ENCODE measurements around the gene MYO15B. TPM values are rescaled to one million over a fixed set of nuclear protein-coding genes. Genes with fewer than 3 reads are reported as not detected.
A peak's percentile ranks its signal among the peaks of the same experiment; 100 is the strongest.

The MYO15B gene
- total RNA-seq, 1 experiment from 2014 or later: 0.02 TPM

GRCh38 chr17:75602644-75603043 lies 15.0 kb downstream of the MYO15B start:
- DNase-seq (ENCODE audit: low spot score): no peak

DNA sequence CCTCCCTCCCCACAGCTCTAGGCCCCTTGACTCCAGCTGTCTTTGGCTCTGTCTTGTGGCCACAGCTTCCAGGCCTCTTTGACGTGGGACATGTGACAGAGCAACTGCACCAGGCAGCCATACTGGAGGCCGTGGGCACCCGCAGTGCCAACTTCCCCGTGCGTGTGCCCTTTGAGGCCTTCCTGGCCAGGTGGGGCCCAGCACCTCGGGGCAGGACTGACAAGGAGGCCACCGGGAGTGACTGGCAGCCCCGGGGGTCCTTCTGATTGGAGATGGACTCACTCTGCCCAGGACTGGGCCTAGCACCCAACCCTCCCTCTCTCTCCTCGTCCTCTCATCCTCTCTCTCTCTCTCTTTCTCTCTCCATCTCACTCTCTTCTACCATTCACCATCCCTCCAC lies 15.5 kb downstream of the MYO15B start:
- no peak for DNase-seq (ENCODE audit: low spot score)

GRCh38 chr17:75604034-75604695 lies 16.6 kb downstream of the MYO15B start:
- no peak for DNase-seq (ENCODE audit: low spot score)

- no peak for DNase-seq (ENCODE audit: low spot score)
Observed at GRCh38 chr17:75605790-75606189, 18.2 kb downstream of the MYO15B start.

DNA sequence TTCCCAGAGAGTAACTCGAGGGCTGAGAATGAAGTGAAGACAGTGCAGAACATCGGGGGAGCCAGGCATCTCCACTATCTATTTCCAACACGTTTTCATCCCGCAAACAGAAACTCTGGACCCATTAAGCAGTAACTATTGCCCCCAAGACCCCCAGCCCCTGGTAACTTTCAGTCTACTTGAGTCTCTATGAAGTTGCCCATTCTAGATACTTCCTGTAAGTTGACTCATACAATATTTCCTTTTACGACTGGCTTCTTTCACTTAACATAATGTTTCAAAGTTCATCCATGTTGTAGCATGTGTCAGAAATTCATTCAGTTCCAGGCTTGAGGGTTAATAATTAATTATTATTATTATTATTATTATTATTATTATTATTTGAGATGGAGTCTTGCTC lies 19.5 kb downstream of the MYO15B start:
- DNase-seq (ENCODE audit: low spot score): no peak

DNA sequence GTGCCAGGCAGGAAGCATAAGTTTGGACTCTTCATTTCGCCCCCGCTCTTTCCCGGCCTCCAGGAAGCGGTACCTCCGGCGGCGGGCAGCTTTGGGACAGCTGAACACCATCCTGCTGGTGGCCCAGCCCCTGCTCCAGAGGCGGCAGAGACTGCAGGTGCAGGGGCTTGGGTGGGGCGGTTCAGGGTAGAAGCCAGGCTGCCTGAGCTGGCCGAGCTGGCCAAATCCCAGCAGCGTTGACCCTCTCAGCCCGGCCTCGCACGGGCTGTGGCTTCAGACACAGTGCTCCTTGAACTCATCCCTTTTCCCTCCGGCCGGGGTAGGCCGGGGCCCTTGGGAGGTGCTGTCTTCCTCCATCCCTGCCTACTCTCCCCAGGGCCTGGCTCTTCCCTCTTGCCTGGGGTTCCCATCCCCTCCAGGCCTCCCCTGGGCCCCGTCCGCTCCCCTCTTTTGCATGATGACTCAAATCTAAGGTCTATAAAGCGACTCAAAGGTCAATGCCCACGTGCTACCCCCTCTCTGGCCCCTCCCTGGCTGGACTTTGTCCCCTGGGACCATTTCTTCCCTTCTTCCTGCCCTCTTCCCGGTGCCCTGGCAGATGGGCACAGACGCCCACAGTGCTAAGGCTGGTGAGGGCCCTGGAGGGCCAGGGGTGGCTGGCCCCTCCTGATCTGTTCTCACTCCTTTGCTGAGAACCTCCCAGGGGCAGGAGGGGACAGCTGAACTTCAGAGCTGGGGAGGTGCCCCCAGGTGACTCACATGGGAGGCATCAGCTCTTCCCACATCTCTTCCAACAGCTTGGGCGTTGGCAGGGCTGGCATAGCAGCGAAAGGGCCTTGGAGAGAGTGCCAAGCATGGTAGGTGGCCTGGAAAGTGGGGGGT lies 22.7 kb downstream of the MYO15B start:
- DNase-seq (ENCODE audit: low spot score): no peak

- DNase-seq (ENCODE audit: low spot score): no peak
Observed at GRCh38 chr17:75611851-75612429, 24.3 kb downstream of the MYO15B start.

GRCh38 chr17:75612906-75613626 lies 25.5 kb downstream of the MYO15B start:
- no peak for DNase-seq (ENCODE audit: low spot score)

DNA sequence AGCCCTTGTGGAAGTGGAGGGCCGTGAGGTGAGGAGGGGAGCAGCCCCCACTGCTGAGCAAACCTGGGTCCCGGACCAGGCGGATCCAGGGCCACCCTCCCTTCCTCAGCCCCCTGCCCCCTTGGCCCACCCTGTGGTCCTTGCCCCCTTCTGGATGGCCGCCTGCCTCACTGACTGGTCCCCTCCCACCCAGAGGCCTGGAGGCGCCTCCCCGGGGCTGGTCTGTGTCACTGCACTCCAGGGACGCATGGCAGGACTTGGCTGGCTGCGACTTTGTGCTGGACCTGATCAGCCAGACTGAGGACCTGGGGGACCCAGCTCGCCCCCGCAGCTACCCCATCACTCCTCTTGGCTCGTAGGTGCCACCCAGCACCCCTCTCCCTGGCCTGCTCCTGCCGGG lies 26.4 kb downstream of the MYO15B start:
- no peak for DNase-seq (ENCODE audit: low spot score)

DNA sequence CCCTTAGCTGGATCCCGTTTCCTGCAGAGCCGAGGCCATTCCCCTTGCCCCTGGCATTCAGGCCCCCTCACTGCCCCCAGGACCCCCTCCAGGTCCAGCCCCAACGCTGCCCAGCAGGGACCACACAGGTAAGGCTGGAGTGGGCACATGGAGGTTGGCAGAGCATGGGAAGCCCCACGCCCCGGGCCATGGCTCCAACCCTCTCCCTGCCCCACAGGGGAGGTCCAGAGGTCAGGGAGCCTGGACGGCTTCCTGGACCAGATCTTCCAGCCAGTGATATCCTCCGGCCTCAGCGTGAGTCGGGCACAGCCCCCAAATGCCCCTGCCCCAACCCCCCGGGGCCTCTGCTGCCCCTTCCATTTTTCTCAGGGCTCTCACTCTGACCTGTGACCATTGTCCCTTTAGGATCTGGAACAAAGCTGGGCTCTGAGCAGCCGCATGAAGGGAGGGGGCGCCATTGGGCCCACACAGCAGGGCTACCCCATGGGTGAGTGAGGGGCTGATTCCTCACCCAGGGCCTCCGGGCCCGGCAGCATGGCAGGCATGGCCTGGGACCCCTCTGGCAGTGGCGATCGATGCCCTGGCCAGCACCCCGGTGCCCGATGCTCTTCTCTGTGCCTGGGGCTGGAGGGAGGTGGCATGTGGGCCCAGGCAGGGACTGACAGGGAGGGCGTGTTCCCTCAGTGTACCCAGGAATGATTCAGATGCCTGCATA lies 27.1 kb downstream of the MYO15B start:
- no peak for DNase-seq (ENCODE audit: low spot score)

- DNase-seq (ENCODE audit: low spot score): no peak
Observed at GRCh38 chr17:75615301-75615700, 27.7 kb downstream of the MYO15B start.

DNA sequence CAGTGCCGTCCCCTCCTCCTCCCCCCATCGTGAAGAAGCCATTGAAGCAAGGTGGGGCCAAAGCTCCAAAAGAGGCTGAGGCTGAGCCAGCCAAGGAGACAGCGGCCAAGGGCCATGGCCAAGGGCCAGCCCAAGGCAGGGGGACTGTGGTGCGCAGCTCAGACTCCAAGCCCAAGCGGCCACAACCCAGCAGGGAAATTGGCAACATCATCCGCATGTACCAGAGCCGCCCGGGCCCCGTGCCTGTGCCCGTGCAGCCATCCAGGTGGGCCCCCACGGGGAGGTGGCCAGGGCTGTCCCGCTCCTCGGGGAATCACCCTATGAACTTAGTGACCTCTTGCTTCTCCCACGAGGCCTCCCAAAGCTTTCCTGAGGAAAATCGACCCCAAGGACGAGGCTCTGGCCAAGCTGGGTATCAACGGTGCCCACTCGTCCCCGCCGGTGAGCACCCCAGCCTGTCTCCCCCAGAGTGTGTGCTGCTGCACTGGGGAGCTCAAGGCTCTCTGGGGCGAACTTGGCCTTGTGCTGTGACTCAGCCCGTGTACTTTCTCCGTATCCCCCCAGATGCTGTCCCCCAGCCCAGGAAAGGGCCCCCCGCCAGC lies 29.0 kb downstream of the MYO15B start:
- no peak for DNase-seq (ENCODE audit: low spot score)

DNA sequence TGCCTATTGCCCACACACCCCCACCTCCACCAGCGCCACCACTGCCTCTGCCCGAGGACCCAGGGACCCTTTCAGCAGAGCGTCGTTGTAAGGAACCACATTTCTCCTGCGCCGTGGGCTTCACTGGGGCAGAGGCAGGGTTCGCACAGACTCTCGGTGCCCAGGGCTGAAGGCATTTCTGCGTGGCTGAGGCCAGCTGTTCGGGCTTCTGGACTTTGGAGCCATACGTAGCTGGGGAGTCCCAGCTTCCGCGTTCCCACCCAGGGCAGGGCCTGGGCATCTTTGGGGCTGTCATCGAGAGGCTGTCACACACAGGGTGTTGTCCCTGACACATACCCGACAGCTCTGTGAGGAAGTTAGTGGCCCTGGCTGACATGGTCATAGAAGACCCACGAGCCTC lies 29.6 kb downstream of the MYO15B start:
- DNase-seq (ENCODE audit: low spot score): no peak

GRCh38 chr17:75617675-75618074 lies 30.1 kb downstream of the MYO15B start:
- no peak for DNase-seq (ENCODE audit: low spot score)

DNA sequence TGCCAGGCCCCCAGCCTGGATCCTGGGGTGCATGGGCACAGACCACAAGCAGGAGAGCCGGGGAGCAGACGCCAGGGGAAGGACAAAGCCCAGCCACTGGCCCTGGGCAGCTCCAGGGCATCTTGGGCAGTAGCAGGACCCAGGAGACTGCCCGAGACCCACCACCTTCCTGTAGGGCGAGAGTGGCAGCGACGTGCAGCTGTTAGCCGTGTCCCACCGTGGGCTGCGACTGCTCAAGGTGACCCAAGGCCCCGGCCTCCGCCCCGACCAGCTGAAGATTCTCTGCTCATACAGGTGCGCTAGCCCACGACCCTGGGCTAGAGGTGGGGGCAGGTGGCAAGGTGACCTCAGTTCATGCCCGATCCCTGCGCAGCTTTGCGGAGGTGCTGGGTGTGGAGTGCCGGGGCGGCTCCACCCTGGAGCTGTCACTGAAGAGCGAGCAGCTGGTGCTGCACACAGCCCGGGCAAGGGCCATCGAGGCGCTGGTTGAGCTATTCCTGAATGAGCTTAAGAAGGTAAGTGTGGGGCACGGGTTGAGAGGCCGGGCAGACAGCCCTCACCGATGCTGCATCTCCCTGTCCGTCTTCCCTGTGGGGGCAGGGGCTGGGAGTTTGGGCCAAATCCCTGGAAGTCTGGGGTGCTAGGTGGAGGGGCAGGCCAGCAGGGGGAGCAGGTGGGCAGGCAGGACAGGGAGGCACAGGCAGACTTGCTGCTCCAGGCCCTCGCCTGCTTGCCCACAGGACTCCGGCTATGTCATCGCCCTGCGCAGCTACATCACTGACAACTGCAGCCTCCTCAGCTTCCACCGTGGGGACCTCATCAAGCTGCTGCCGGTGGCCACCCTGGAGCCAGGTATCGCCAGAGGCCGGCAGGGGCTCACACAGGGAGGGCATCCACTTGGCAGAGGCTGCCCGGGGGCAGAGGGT lies 32.2 kb downstream of the MYO15B start:
- DNase-seq (ENCODE audit: low spot score): peak; percentile 57

- no peak for DNase-seq (ENCODE audit: low spot score)
Observed at GRCh38 chr17:75621489-75621888, 33.9 kb downstream of the MYO15B start.

- no peak for DNase-seq (ENCODE audit: low spot score)
Observed at GRCh38 chr17:75622076-75622475, 34.5 kb downstream of the MYO15B start.

- no peak for DNase-seq (ENCODE audit: low spot score)
Observed at GRCh38 chr17:75622771-75623273, 35.2 kb downstream of the MYO15B start.

DNA sequence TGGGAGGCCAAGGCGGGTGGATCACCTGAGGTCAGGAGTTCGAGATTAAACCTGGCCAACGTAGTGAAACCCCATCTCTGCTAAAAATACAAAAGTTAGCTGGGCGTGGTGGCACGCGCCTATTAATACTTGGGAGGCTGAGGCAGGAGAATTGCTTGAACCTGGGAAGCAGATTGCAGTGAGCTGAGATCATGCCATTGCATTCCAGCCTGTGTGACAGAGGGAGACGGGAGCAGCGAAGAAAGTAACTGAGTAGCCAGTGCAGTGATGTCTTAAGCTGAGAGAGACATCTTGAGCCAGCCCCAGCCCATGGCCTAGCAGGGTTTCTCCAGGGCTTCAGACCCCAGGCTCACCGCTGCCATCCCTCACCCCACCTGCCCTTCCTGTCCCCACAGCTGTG lies 35.8 kb downstream of the MYO15B start:
- no peak for DNase-seq (ENCODE audit: low spot score)

DNA sequence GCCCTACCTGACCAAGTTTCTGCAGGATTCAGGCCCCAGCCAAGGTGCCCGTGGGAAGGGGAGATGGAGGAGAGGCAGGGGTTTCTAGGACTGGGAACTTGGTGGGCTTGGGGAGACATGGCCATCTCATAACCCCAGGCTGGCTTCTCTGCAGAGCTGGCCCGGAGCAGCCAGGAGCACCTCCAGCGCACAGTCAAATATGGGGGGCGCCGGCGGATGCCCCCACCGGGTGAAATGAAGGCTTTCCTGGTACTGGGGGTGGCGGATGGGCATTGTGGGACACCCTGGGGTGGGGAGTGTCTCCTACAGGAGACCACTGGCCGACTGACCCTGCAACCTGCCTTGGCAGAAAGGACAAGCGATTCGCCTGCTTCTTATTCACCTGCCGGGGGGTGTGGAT lies 36.4 kb downstream of the MYO15B start:
- no peak for DNase-seq (ENCODE audit: low spot score)

Data from H4 (cell line).